ENCODE data around the gene ANO9.
A peak's percentile ranks its signal among the peaks of the same experiment; 100 is the strongest.

Gene ANO9

DNA sequence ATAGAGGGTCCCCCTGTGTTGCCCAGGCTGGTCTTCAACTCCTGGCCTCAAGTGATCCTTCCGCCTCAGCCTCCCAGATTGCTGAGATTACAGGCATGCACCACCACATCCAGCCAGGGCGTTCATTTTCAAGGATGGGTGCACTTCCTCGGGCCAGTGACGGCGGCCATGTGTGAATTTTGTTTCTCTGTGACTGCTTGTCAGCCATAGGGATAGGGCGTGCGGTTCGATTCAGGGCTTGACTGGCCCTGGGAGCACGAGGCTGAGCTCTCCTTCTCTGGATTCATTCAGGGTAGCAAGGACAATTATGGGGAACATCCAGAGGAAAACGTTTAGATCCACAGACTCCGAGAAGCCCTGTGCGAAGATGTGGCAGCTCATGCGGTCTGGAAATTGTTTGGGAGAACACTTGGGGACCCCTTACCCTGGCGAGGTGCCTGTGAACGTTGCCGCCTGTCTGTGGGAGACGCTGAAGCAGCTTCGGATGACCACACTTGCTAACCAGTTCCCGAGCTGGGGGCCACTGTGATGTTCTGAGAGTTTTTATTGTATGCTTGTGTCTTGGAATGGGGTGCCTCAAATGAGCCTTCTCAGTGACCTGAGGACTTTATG is 11.2 kb upstream of the ANO9 start:
- DNase-seq (ENCODE audit: low read depth in 1 of 2, low spot score in 1 of 2) = no peak

DNA sequence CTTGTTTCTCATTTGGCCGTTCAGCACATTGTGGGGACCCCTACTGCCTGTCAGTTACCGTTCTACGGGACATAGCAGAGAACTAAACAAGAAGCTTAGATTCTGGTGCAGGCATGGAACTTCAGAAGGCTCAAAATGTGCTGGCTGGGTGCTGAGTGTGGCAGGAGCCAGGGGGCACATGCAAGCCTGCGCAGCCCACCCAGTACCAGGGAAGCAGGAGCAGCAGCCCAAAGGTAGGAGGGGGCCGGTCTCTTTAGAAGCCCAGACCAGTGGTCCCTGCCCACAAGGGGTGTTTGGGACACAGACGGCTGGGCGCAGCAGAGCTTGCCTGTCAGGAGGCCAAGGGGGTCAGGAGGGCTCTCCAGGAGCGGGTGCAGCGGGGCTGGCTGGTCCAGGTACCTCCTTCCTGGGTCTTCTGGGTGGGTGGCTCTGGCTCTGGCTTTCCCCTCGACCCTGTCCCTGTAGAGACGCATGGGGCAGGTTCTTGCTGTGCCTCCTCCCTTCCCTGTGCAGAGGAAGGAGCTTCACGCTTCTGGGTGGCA is 10.5 kb upstream of the ANO9 start:
- no peak for DNase-seq (ENCODE audit: low read depth in 1 of 2, low spot score in 1 of 2)

- no peak for DNase-seq (ENCODE audit: low read depth in 1 of 2, low spot score in 1 of 2)
Measured at GRCh38 chr11:451738-452137, 9.9 kb upstream of the ANO9 start.

- DNase-seq (ENCODE audit: low read depth in 1 of 2, low spot score in 1 of 2) = peak; percentile 45 to 63
Measured at GRCh38 chr11:450809-451451, 9.1 kb upstream of the ANO9 start.

DNA sequence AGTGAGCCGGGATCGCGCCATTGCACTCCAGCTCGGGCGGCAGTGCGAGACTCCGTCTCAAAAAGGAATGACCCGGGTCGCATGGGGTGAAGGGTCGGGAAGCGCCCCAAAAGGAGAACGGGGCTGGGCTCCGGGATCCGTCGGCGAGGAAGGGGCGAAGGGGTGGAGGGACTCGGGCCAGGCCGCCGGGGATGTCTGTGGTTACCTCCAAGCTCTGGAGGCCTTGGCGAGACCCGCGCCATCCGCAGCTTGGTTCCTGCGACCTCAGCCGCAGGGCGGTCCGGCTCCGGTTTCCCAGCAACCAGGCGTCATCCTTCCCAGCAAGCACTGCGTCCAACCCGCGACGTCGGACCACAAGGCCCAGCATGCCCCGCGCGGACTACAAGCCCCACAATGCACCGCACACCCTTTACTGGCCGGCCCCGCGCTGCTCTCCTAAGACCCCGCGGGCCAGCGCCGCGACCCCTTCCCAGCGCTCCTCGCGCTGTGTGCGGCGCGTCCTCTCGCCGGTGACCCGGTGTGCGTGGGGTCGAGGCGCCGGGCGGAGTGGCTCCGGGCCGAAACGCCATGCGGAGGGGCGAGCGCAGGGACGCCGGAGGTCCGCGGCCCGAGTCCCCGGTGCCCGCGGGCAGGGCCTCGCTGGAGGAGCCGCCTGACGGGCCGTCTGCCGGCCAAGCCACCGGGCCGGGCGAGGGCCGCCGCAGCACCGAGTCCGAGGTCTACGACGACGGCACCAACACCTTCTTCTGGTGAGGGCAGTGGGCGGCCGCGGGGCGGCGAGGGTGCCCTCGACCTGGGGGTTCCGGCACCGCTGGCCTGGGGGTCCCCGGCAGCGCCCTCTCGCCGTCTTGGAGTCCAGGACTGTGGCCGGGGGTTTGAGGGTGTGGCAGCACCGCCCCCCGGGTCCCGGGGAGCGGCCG is 8.3 kb upstream of the ANO9 start, which contains the start of gene PTDSS2:
TSS of gene PTDSS2 (plus strand) at position 391 of the 920 bp plus-strand sequence. CDS start at position 568, 177 bp downstream.
- peak; percentile 79 to 92 for DNase-seq (ENCODE audit: low read depth in 1 of 2, low spot score in 1 of 2)

DNA sequence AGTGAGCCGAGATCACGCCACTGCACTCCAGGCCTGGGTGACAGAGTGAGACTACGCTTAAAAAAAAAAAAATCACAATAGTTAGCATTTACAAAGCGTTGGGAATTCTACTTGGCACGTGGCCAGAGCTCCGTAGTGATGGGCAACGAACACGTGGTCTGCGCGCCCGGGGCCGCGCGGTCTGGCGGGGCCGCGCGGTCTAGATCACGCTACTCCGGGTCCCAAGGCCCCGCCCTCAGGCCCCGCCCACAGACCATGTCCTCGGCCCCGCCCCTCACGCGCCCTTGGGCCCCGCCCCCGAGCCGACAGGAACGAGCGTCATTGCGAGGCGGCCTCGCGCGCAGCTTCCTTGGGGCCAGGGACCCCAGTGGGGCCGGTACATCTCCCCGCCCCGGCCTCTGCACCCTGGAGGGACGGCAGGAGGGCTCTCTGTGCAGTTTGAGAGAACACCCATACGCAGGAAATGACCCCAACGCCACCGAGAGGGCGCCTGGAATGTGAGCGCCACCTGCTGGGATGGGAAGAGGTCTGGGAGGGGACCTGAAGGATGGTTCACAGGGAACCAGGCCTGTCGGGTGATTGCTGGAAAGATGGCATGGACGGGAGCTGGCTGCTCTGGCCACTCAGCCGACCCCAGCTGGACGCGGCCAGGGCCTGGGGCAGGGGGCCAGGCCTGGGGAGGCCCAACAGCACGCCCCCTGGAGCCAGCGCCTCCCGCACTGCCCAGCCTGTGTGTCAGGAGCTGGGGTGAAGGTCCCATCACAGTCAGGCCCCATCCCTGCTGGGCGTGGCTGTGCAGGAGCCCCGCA is 6.3 kb upstream of the ANO9 start:
- DNase-seq (ENCODE audit: low read depth in 1 of 2, low spot score in 1 of 2) = peak; percentile 92 to 97

DNA sequence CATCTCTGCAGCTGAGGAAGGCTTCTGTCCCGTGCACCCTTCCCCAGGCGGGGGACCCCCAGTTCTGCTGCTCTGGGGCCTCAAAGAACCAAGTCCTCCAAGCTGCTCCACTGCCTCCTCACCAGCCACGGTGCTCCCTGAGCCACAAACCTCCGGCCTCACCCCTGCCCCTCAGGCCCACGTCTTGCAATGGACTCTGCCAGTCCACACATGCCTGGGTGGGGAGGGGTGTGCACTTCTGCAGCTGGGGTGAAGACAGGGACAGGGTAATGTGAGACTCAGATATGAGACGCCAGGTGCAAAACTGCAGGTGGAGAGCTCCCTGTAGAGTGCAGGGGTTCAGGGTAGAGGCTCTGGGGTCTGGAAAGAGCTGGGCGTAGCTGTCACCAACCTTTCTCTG is 5.1 kb upstream of the ANO9 start:
- DNase-seq (ENCODE audit: low read depth in 1 of 2, low spot score in 1 of 2) = no peak

DNA sequence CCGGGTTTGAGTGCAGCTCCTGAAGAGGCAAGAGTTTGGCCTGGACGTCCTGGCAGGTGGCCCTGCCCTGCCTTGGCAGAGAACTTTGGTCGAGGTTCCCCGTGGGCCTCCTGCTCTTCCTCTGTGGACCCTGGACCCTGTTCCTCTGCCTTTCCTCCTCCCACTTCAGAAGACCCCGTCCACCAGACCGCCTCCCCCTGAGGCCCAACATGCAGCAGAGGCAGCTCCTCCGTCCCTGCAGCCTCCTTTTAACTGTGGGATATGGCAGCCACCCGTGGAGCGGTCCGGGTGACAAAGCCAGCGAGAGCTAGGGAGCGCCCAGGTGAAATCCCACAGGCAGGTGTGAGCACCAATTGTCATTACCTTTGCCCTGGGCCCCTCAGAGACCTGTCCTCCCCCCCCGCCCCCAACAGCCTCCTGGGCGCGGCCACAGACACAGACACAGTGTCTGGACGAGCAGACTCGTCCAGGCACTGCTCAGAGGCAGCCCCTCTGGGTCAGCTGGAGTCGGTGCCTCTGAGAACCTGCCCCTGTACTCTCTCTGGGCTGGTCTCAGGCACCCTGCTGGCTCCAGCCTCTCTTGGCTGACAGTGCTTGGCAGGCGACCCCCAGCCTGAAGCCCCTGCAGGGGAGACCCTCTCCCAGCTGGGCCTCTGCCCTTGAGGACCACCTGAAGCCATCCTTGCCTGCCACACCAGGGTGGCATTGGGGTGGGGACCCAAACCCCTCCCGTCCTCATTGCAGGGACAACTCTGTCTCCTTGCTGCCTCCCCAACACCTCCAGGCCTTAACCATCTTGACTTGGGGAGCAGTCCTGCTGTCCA is 4.2 kb upstream of the ANO9 start:
- DNase-seq (ENCODE audit: low read depth in 1 of 2, low spot score in 1 of 2) = no peak

GRCh38 chr11:444396-445144 is 2.8 kb upstream of the ANO9 start:
- DNase-seq (ENCODE audit: low read depth in 1 of 2, low spot score in 1 of 2) = no peak

DNA sequence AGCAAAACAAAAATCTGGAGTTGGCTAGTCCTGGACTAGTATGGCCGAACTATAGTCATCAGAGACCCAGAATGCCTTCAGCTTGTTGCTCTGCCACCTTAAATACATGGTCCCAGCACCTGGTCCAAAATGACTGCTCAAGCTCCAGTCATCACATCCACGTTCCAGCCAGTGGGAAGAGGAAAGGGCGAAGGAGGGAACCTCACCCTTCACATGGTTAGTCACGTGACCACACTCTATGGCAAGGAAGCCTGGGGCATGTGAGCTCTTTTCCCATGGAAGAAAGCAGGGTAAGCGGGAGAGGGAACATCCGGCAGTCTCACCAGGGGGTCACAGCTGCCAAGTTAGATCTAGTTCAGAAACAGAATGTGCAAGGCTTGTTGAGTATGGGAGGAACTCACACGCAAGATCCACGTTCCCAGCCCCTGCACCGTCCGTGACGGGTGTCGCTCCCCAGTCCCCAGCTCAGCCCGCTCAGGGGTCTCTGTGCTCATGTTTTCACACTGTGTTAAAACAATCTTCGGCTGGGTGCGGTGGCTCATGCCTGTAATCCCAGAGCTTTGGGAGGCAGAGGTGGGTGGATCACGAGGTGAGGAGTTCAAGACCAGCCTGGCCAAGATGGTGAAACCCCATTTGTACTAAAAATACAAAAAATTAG is 1.9 kb upstream of the ANO9 start:
- no peak for DNase-seq (ENCODE audit: low read depth in 1 of 2, low spot score in 1 of 2)

GRCh38 chr11:442611-443081 is 835 bp upstream of the ANO9 start:
- DNase-seq (ENCODE audit: low read depth in 1 of 2, low spot score in 1 of 2) = no peak

DNA sequence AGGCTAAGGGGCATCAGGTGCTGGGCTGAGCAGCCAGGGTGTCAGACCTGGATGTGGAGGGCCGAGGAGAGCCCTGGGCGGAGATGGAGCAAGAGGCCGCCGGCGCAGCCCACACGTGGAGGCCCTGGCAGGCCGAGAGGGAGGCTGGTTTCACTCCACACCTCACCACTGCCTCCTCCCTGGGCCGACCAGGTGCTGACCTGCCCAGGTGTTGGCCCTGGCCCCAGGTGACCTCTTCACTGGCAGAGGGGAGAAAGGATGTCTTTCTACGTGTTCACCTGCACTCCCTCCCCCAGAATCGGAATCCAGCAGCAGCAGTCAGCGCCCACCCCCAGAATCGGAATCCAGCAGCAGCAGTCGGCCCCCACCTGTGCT is 781 bp downstream of the ANO9 start:
- no peak for DNase-seq (ENCODE audit: low read depth in 1 of 2, low spot score in 1 of 2)

GRCh38 chr11:440065-441042 is 1.5 kb downstream of the ANO9 start:
- DNase-seq (ENCODE audit: low read depth in 1 of 2, low spot score in 1 of 2) = no peak

DNA sequence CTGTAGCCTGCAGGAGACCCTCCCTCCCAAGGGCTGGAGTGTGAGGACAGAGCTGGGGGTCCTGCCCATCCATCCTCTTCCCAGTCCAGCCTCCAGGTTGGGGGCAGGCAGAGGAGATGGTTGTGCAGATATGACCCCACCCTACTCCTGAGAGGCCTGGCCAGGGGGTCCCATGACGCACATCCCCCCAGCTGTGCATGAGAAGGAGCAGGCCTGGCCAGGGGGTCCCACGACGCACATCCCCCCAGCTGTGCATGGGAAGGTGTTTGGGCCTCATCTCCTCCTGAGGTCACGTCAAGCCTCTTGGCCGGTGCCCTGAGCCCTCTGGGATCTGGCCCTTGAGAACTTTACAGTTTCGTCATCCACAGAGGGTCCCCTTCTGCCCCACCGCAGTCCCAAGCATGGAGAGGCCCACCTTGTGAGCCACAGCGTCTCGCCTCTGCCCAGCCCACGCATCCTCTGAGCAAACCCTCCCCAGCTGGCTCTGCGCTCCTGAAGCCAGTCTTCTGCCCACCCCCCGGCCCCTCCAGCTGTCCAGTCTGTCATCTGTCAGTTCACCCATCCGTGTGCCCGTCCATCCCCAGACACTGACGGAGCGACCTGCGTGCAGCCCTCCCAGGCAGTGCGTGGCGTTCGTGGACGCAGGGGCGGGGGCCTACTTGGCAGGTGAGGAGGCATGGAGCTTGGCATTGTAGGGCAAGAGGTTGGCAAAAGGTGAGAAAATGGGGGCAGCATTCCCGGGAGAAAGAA is 2.3 kb downstream of the ANO9 start:
- DNase-seq (ENCODE audit: low read depth in 1 of 2, low spot score in 1 of 2) = no peak

DNA sequence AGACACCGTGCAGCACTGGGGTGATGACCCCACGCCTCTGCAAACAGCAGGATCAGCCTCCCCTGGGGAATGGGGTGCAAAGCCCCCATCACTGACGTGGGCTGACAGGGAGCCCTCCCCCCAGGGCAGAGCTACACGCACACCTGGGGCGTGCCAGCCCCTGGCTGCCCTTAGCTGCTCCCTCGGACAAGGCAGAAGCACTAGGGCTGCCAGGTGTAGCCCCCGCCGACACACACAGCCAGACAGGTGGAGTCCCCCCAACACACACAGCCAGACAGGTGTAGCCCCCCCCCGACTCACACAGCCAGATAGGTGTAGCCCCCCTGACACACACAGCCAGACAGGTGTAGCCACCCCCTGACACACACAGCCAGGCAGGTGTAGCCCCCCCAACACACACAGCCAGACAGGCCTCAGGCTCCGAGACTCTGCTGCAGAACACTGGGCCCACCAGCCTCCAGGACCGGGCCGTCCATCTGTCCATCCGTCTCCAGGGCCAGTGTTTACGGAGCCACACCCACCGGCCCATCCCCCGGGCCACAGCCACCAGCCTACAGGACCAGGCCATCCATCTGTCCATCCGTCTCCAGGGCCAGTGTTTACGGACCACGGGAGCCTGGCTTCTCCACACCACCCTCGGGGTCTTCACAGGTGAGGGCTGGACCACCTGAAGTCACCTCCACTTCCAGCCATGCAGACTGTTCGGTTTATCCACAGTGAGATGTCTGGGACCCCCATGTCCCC is 3.5 kb downstream of the ANO9 start:
- DNase-seq (ENCODE audit: low read depth in 1 of 2, low spot score in 1 of 2) = no peak

DNA sequence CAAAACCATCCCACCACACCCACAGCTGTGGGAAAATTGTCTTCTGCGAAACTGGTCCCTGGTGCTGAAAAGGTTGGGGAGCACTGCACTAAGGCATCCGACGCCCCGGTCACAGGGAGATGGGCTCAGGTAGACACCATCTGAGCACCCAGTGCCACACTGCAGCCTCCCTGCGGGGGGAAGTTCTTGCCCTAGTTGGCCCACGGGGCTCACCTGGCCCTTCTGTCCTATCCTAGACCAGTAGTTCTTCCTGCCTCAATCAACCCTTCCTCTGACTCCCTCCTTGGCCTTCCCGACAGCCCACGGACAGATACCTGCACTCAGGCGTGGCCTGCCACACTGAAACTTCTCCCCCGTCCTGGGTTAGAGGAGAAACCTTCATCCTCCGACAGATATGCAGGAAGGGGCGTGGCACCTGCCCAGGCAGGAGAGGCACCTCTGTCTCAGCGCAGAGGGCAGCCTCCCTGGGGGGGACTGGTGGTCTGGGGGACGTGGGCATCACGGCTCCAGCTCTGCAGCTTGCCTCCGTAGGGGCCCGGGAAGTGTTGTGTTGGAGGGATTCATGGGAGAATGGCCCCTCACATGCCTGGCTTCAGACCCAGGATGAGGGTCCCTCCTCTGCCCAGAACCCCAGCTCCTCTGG is 4.5 kb downstream of the ANO9 start:
- DNase-seq (ENCODE audit: low read depth in 1 of 2, low spot score in 1 of 2) = no peak

All from activated CD4-positive, alpha-beta T cell treated with anti-CD3 and anti-CD28 coated beads, Interleukin-2, amount 50 U/mL, for 24 hours (primary cell).